ENCODE results near the gene VCL.

GRCh38 chr10:73967544-73967943 lies 30.4 kb upstream of the VCL start:
- TF ChIP-seq, protein P1, sequence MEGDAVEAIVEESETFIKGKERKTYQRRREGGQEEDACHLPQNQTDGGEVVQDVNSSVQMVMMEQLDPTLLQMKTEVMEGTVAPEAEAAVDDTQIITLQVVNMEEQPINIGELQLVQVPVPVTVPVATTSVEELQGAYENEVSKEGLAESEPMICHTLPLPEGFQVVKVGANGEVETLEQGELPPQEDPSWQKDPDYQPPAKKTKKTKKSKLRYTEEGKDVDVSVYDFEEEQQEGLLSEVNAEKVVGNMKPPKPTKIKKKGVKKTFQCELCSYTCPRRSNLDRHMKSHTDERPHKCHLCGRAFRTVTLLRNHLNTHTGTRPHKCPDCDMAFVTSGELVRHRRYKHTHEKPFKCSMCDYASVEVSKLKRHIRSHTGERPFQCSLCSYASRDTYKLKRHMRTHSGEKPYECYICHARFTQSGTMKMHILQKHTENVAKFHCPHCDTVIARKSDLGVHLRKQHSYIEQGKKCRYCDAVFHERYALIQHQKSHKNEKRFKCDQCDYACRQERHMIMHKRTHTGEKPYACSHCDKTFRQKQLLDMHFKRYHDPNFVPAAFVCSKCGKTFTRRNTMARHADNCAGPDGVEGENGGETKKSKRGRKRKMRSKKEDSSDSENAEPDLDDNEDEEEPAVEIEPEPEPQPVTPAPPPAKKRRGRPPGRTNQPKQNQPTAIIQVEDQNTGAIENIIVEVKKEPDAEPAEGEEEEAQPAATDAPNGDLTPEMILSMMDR (IDR thresholded peaks at IDR 0.05; ENCODE audit: insufficient read depth, low read length, poor library complexity, severe bottlenecking): no peak
- no peak for TF ChIP-seq EZH2phosphoT487 (conservative IDR thresholded peaks at IDR 0.05; ENCODE audit: low read length)
